Peyer's patch (tissue), 4 donors: ENCODE results near the gene CDCA3. TPM values are rescaled to one million over a fixed set of nuclear protein-coding genes. Genes with fewer than 3 reads are reported as not detected.

Source experiments
- DNase-seq, 3 donors: peaks; one replicate each; pipeline ENCODE4 v3.0.0-alpha.2; 2017 to 2019
- H3K27ac ChIP-seq, 4 donors: fragments of 200-600 bp; sonication (generic); one replicate each; pipeline ENCODE4 v1.5.1; 2016 to 2019
- H3K27me3 ChIP-seq, 2 donors: fragments of 200-600 bp; sonication (generic); one replicate each; pipeline ENCODE4 v1.5.1; 2019
- H3K36me3 ChIP-seq, 3 donors: fragments of 200-600 bp; sonication (generic); one replicate each; pipeline ENCODE4 v1.5.1; 2016 to 2019
- H3K4me1 ChIP-seq, 4 donors: fragments of 200-600 bp; sonication (generic); one replicate each; pipeline ENCODE4 v1.5.1; 2016 to 2019
- H3K4me3 ChIP-seq, 4 donors: fragments of 200-600 bp; sonication (generic); 1 replicate in 3 of 4; 2 replicates in 1 of 4; pipeline ENCODE4 v1.5.1; 2016 to 2019; ENCODE audit warnings: mild to moderate bottlenecking in 1 of 4
- H3K9me3 ChIP-seq, 4 donors: fragments of 200-600 bp; sonication (generic); one replicate each; pipeline ENCODE4 v1.5.1; 2016 to 2019; ENCODE audit warnings: mild to moderate bottlenecking in 1 of 4
- POLR2A ChIP-seq, 2 donors: fragments of 450-650 bp; IDR thresholded peaks; one replicate each; pipeline ENCODE4 v1.5.1; 2017; ENCODE audit warnings: antibody characterized with exemption in 2 of 2, mild to moderate bottlenecking in 2 of 2, moderate library complexity in 2 of 2
- total RNA-seq, 4 donors: library from RNA; depleted of rRNA; stranded (reverse); fragments of >200 nt; gene quantifications; one replicate each; pipeline ENCODE4 v1.1.0, GENCODE V29; 2016
- TF ChIP-seq, protein P1 (sequence below), 6 experiments: fragments of 450-650 bp in 4 of 6; fragments of 200-600 bp in 2 of 6; sonication (generic) in 1 of 6; IDR thresholded peaks; one replicate each; pipeline ENCODE4 v1.5.1; 2017 to 2019; ENCODE audit warnings: antibody characterized with exemption in 6 of 6, mild to moderate bottlenecking in 3 of 6, moderate library complexity in 1 of 6

Gene CDCA3
- total RNA-seq, 4 donors from 2014 or later, result 44.2 to 51.2 (median 46.3) TPM

GRCh38 chr12:6858799-6859198, 7.7 kb upstream of the CDCA3 start:
- H3K36me3 ChIP-seq, result peaks cover 0 to 83% (median 0%) of the 10 kb centered on the region in 3 donors

GRCh38 chr12:6855322-6855721, 4.2 kb upstream of the CDCA3 start:
- H3K4me1 ChIP-seq, result peaks cover 0 to 14% (median 7%) of the 10 kb centered on the region in 4 donors
- TF ChIP-seq, protein P1, sequence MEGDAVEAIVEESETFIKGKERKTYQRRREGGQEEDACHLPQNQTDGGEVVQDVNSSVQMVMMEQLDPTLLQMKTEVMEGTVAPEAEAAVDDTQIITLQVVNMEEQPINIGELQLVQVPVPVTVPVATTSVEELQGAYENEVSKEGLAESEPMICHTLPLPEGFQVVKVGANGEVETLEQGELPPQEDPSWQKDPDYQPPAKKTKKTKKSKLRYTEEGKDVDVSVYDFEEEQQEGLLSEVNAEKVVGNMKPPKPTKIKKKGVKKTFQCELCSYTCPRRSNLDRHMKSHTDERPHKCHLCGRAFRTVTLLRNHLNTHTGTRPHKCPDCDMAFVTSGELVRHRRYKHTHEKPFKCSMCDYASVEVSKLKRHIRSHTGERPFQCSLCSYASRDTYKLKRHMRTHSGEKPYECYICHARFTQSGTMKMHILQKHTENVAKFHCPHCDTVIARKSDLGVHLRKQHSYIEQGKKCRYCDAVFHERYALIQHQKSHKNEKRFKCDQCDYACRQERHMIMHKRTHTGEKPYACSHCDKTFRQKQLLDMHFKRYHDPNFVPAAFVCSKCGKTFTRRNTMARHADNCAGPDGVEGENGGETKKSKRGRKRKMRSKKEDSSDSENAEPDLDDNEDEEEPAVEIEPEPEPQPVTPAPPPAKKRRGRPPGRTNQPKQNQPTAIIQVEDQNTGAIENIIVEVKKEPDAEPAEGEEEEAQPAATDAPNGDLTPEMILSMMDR (IDR thresholded peaks at IDR 0.05), result no peak
- no peak for TF ChIP-seq POLR2A (IDR thresholded peaks at IDR 0.05)
- H3K27me3 ChIP-seq, result no peaks in the 10 kb centered on the region
- DNase-seq, result no peak
- no peak overlapping the region for H3K27ac ChIP-seq
- H3K9me3 ChIP-seq, result no peaks in the 10 kb centered on the region
- peaks cover 0 to 50% (median 0%) of the 10 kb centered on the region in 3 donors for H3K36me3 ChIP-seq
- no peak overlapping the region for H3K4me3 ChIP-seq

More at GRCh38 chr12:6858799-6859198, 7.7 kb upstream of the CDCA3 start:
- Histone ChIP-seq H3K27ac (no peak overlapping the region), H3K9me3 (no peaks in the 10 kb centered on the region), H3K27me3 (no peaks in the 10 kb centered on the region), H3K4me3 (no peak overlapping the region), H3K4me1 (no peaks in the 10 kb centered on the region)
- no peak for TF ChIP-seq POLR2A (IDR thresholded peaks at IDR 0.05)
- TF ChIP-seq, protein P1 (IDR thresholded peaks at IDR 0.05), result no peak
- no peak for DNase-seq

DNA sequence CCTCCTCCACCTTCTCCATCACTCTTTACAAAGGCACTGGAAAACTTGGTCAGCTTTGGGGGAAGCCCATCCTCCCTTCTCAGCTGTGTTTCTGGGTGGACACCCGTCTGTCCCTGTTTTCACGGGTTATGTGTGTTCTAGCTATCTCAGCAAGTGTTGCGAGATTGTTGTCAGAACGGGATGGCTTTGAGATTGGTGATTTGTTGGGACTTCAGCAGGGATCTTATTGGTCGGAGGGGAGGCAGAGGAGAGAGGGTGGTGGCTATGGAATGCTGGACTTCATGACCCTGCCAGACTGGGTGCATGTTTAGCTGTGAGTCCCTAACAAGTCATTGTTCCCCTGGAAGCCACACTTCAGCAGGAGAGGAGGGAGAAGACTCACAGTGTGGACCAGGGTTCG, 3.0 kb upstream of the CDCA3 start:
- H3K27ac ChIP-seq, result no peak overlapping the region
- peaks cover 0 to 14% (median 7%) of the 10 kb centered on the region in 4 donors for H3K4me1 ChIP-seq
- H3K36me3 ChIP-seq, result peaks cover 0 to 41% (median 0%) of the 10 kb centered on the region in 3 donors
- no peak for TF ChIP-seq POLR2A (IDR thresholded peaks at IDR 0.05)
- TF ChIP-seq, protein P1 (IDR thresholded peaks at IDR 0.05), result no peak
- DNase-seq, result no peak
- H3K9me3 ChIP-seq, result no peaks in the 10 kb centered on the region
- H3K27me3 ChIP-seq, result no peaks in the 10 kb centered on the region
- H3K4me3 ChIP-seq, result no peak overlapping the region

DNA sequence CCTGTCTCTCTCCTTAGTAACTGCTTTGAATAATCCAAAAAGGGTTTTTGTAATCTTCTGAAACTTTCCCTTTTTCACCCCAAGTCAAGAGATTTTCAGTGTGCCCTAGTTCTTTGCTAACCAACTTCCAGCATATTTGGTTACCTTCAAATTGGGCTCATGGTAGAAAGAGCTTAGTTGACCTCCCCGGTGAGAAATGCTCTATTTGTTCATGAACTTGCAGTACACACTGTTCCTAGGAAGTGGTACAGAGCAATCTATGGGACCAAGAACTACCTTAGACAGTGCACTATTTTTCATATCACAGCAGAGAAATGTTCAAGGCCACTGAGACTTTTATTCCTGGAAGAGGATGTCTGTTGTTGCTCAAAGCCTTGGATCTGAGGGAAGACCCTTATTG, 2.5 kb upstream of the CDCA3 start:
- DNase-seq, result no peak
- H3K27me3 ChIP-seq, result no peaks in the 10 kb centered on the region
- peaks cover 0 to 14% (median 7%) of the 10 kb centered on the region in 4 donors for H3K4me1 ChIP-seq
- peak overlapping the region in 2 of 4 donors; percentile 69 to 89 for H3K27ac ChIP-seq
- TF ChIP-seq POLR2A (IDR thresholded peaks at IDR 0.05), result no peak
- TF ChIP-seq, protein P1 (IDR thresholded peaks at IDR 0.05), result no peak
- H3K4me3 ChIP-seq, result no peak overlapping the region
- no peaks in the 10 kb centered on the region for H3K9me3 ChIP-seq
- peaks cover 0 to 40% (median 0%) of the 10 kb centered on the region in 3 donors for H3K36me3 ChIP-seq

DNA sequence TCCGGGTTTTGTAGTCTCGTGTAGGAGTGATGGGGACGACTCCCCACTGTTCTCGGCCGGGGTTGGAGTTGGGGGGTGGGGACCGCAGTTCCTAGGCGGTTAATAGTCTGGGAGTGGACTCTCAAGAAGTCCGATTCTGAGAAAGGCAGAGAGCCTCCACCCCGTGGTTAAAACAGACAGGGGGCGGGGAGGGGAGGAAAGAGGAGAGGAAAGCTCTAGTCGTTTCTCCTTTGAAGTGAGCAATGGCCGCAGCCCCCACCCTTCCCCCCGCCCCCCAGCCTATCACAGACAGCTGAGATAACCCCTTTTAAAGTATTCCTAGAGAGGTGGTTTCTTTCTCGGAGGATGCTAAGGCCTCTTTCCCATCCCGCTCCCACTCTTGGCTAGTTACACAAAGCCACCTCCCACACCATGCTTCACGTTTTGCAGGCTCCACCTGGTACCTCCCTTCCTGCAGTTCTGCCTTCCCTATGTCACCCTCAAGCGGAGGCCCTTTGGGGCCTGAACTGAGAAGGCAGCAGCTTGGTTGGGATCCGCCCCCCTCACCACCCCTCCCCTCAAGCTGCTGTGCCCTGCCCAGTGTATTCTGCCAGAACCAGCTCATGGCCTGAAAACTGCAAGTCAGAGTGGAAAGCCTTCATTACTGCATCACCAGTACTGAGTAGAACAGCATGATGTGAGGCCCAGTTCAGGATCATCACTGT, 1.7 kb upstream of the CDCA3 start:
- TF ChIP-seq POLR2A (IDR thresholded peaks at IDR 0.05), result no peak
- TF ChIP-seq, protein P1 (IDR thresholded peaks at IDR 0.05), result no peak
- Histone ChIP-seq H3K4me3 (peak overlapping the region; percentile 57 to 74 (median 66)), H3K9me3 (no peaks in the 10 kb centered on the region), H3K36me3 (peaks cover 0 to 32% (median 0%) of the 10 kb centered on the region in 3 donors), H3K27me3 (no peaks in the 10 kb centered on the region), H3K27ac (peak overlapping the region; percentile 69 to 96 (median 92)), H3K4me1 (peaks cover 0 to 14% (median 7%) of the 10 kb centered on the region in 4 donors)
- DNase-seq, result peak in 1 of 3 donors; percentile 69
